Stomach (tissue), 9 donors: Measurements from ENCODE around the gene DPYSL3. TPM values are rescaled to one million over a fixed set of nuclear protein-coding genes. Genes with fewer than 3 reads are reported as not detected.

Experiments used
- DNase-seq, 2 donors: peaks; one replicate each; pipeline versions ENCODE4 v3.0.0 to v3.0.0-alpha.2; 2013 to 2019
- H3K27ac ChIP-seq, 5 donors: fragments of 200-600 bp in 4 of 5; sonication (generic) in 4 of 5; one replicate each; pipeline ENCODE4 v1.5.1; 2013 to 2019; ENCODE audit warnings: mild to moderate bottlenecking in 1 of 5, moderate library complexity in 1 of 5
- H3K27me3 ChIP-seq, 3 donors: fragments of 200-600 bp; sonication (generic); one replicate each; pipeline ENCODE4 v1.5.1; 2017 to 2019; ENCODE audit warnings: mixed run types in 1 of 3
- H3K36me3 ChIP-seq, 4 donors: fragments of 200-600 bp; sonication (generic); 1 replicate in 3 of 4; 2 replicates in 1 of 4; pipeline ENCODE4 v1.5.1; 2016 to 2019
- H3K4me1 ChIP-seq, 4 donors: fragments of 200-600 bp; sonication (generic); one replicate each; pipeline ENCODE4 v1.5.1; 2016 to 2019
- H3K4me3 ChIP-seq, 4 donors: fragments of 200-600 bp; sonication (generic) in 3 of 4; one replicate each; pipeline ENCODE4 v1.5.1; 2016 to 2019; ENCODE audit warnings: mild to moderate bottlenecking in 1 of 4
- H3K9me3 ChIP-seq, 4 donors: fragments of 200-600 bp; sonication (generic); one replicate each; pipeline ENCODE4 v1.5.1; 2016 to 2019
- CTCF ChIP-seq, 7 experiments: fragments of 450-650 bp in 4 of 7; fragments of 200-600 bp in 3 of 7; sonication (generic) in 3 of 7; IDR thresholded peaks; one replicate each; pipeline ENCODE4 v1.5.1; 2016 to 2019; ENCODE audit warnings: antibody characterized with exemption in 7 of 7, control low read depth in 2 of 7, mild to moderate bottlenecking in 1 of 7
- EP300 ChIP-seq: sonication (generic); formaldehyde crosslinking; IDR thresholded peaks from one replicate; pipeline ENCODE4 v1.6.1; 2017; ENCODE audit warnings: antibody characterized with exemption
- POLR2A ChIP-seq, 4 donors: fragments of 450-650 bp; IDR thresholded peaks; one replicate each; pipeline ENCODE4 v1.6.1; 2016; ENCODE audit warnings: antibody characterized with exemption in 4 of 4, control low read depth in 2 of 4, mild to moderate bottlenecking in 1 of 4, moderate library complexity in 1 of 4
- POLR2AphosphoS5 ChIP-seq, 3 donors: sonication (generic); formaldehyde crosslinking; IDR thresholded peaks; one replicate each; pipeline ENCODE4 v1.6.1; 2016; ENCODE audit warnings: antibody characterized with exemption in 3 of 3
- WGBS, 5 donors: extraction: QIAGEN DNeasy Blood & Tissue Kit in 3 of 5; methylation state at CpG; one replicate each; pipeline versions ENCODE4 v1.1.5 to v1.1.7; 2013 to 2018; 5-methylcytosine and 5-hydroxymethylcytosine counted together
- intact Hi-C: fragments of 100-400 bp; cut with DNase I; formaldehyde crosslinking; loops from one replicate; pipeline ENCODE4 v1.15.1; 2023; ENCODE audit warnings: low total_unique reads
- polyA plus RNA-seq, 3 donors: library from polyadenylated mRNA; stranded (reverse); fragments of 200-250 nt; gene quantifications; one replicate each; pipeline ENCODE4 v1.2.3, GENCODE V29; 2013
- total RNA-seq, 5 donors: library from RNA; depleted of rRNA; stranded (reverse); fragments of >200 nt; gene quantifications; one replicate each; pipeline versions ENCODE4 v1.1.0 to v1.2.3, GENCODE V29; 2014 to 2016
- donor health status: healthy with polysubstance abuse.
- donor health status: Bipolar disorder and iron deficiency.
- donor health status: healthy.

The DPYSL3 gene
- total and polyA plus RNA-seq, 8 donors: 15.0 to 144 (median 38.0) TPM

GRCh38 chr5:147483961-147484707 lies 25.7 kb downstream of the DPYSL3 start:
- H3K4me3 ChIP-seq: no peak overlapping the region
- intact Hi-C loops: no loop called here
- H3K27me3 ChIP-seq: no peaks in the 10 kb centered on the region
- H3K36me3 ChIP-seq: no peaks in the 10 kb centered on the region
- WGBS, 5 donors: 37 to 57% (median 40%) methylated on average over 5 of the region's 5 CpGs
- H3K27ac ChIP-seq: peak overlapping the region; percentile 10 to 76 (median 71)
- TF ChIP-seq EP300 (peak; percentile 40), POLR2AphosphoS5 (IDR thresholded peaks at IDR 0.05) (peak; percentile 24 to 57 (median 29)), CTCF (IDR thresholded peaks at IDR 0.05) (no peak), POLR2A (IDR thresholded peaks at IDR 0.05) (no peak)
- no peaks in the 10 kb centered on the region for H3K9me3 ChIP-seq
- peaks cover 3 to 34% (median 16%) of the 10 kb centered on the region in 4 donors for H3K4me1 ChIP-seq
- peak in 1 of 2 donors; percentile 93 for DNase-seq

- 35 to 54% (median 49%) methylated on average over 5 of the region's 5 CpGs for WGBS, 5 donors
- Histone ChIP-seq H3K36me3 (no peaks in the 10 kb centered on the region), H3K9me3 (no peaks in the 10 kb centered on the region), H3K27ac (peak overlapping the region in 4 of 5 donors; percentile 42 to 76 (median 72)), H3K4me3 (no peak overlapping the region), H3K27me3 (no peaks in the 10 kb centered on the region), H3K4me1 (peaks cover 3 to 34% (median 16%) of the 10 kb centered on the region in 4 donors)
- no peak for DNase-seq
- intact Hi-C loops: no loop called here
- TF ChIP-seq POLR2A (IDR thresholded peaks at IDR 0.05) (no peak), EP300 (no peak), POLR2AphosphoS5 (IDR thresholded peaks at IDR 0.05) (no peak), CTCF (IDR thresholded peaks at IDR 0.05) (no peak)
Measured at GRCh38 chr5:147483188-147483790, 26.6 kb downstream of the DPYSL3 start.

- Histone ChIP-seq H3K9me3 (no peaks in the 10 kb centered on the region), H3K27me3 (no peaks in the 10 kb centered on the region), H3K36me3 (no peaks in the 10 kb centered on the region), H3K27ac (peak overlapping the region in 3 of 5 donors; percentile 71 to 76 (median 74)), H3K4me3 (no peak overlapping the region), H3K4me1 (peaks cover 3 to 34% (median 16%) of the 10 kb centered on the region in 4 donors)
- intact Hi-C loops: no loop called here
- WGBS, 5 donors: 72 to 81% (median 76%) methylated on average over 7 of the region's 7 CpGs
- no peak for TF ChIP-seq POLR2AphosphoS5 (IDR thresholded peaks at IDR 0.05)
- no peak for TF ChIP-seq POLR2A (IDR thresholded peaks at IDR 0.05)
- TF ChIP-seq CTCF (IDR thresholded peaks at IDR 0.05): no peak
- TF ChIP-seq EP300: no peak
- no peak for DNase-seq
Measured at GRCh38 chr5:147482706-147483180, 27.1 kb downstream of the DPYSL3 start.

GRCh38 chr5:147481874-147482705 lies 27.8 kb downstream of the DPYSL3 start:
- TF ChIP-seq POLR2A (IDR thresholded peaks at IDR 0.05) (no peak), EP300 (no peak), CTCF (IDR thresholded peaks at IDR 0.05) (no peak), POLR2AphosphoS5 (IDR thresholded peaks at IDR 0.05) (no peak)
- Histone ChIP-seq H3K9me3 (no peaks in the 10 kb centered on the region), H3K4me3 (no peak overlapping the region), H3K27ac (peak overlapping the region in 3 of 5 donors; percentile 71 to 76 (median 74)), H3K36me3 (no peaks in the 10 kb centered on the region), H3K27me3 (no peaks in the 10 kb centered on the region), H3K4me1 (peaks cover 3 to 34% (median 16%) of the 10 kb centered on the region in 4 donors)
- intact Hi-C loops: no loop called here
- peak in 1 of 2 donors; percentile 44 for DNase-seq
- WGBS, 5 donors: 74 to 82% (median 79%) methylated on average over 3 of the region's 3 CpGs
